Measurements from ENCODE around the gene TMA7B.

Gene TMA7B

GRCh38 chr22:39959640-39960447 lies at the start of gene TMA7B:
Gene TMA7B (plus strand): TSS chr22:39960397. CDS start chr22:39964375, 3,978 bp downstream.
- in situ Hi-C loops (cut with HindIII; ENCODE audit: low sequenced_read_pairs): no loop called here

GRCh38 chr22:39910876-39911613 lies 49.2 kb upstream of the TMA7B start:
- in situ Hi-C loops (cut with HindIII; ENCODE audit: low sequenced_read_pairs): no loop called here

GRCh38 chr22:39913321-39913720 lies 46.9 kb upstream of the TMA7B start:
- in situ Hi-C loops (cut with HindIII; ENCODE audit: low sequenced_read_pairs): no loop called here

GRCh38 chr22:39913886-39914285 lies 46.3 kb upstream of the TMA7B start:
- in situ Hi-C loops (cut with HindIII; ENCODE audit: low sequenced_read_pairs): no loop called here

GRCh38 chr22:39914584-39914983 lies 45.6 kb upstream of the TMA7B start:
- in situ Hi-C loops (cut with HindIII; ENCODE audit: low sequenced_read_pairs): no loop called here

GRCh38 chr22:39915295-39915726 lies 44.9 kb upstream of the TMA7B start:
- in situ Hi-C loops (cut with HindIII; ENCODE audit: low sequenced_read_pairs): no loop called here

GRCh38 chr22:39916496-39916895 lies 43.7 kb upstream of the TMA7B start:
- in situ Hi-C loops (cut with HindIII; ENCODE audit: low sequenced_read_pairs): no loop called here

- in situ Hi-C loops (cut with HindIII; ENCODE audit: low sequenced_read_pairs): no loop called here
Measured at GRCh38 chr22:39917197-39917643, 43.0 kb upstream of the TMA7B start.

GRCh38 chr22:39917776-39918495 lies 42.3 kb upstream of the TMA7B start:
- in situ Hi-C loops (cut with HindIII; ENCODE audit: low sequenced_read_pairs): no loop called here

GRCh38 chr22:39920134-39920743 lies 40.0 kb upstream of the TMA7B start:
- in situ Hi-C loops (cut with HindIII; ENCODE audit: low sequenced_read_pairs): loop anchor here (5.0 kb wide), 3 partner anchors 52 to 102 kb away; no protein-coding TSS in a partner anchor

DNA sequence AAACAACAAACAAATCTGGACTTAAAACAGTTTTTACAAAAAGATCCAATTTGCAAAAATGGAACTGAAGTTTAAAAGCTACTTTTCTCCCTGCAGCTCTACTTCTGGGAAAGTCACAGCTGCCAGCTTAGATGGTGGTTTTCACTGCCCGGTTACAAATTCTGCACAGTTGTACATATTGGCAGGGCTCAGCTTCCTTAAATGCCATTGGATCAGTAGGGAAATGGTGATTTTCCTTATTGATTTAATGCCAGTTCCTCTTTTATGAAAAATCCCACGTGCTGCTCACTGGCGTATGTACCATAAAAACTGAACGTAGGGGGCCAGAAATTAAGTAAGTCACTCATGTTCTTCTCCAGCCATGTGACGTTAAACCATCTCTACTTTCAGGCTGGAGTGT lies 36.5 kb upstream of the TMA7B start:
- in situ Hi-C loops (cut with HindIII; ENCODE audit: low sequenced_read_pairs): loop anchor here (5.0 kb wide), 3 partner anchors 49 to 99 kb away; no protein-coding TSS in a partner anchor

DNA sequence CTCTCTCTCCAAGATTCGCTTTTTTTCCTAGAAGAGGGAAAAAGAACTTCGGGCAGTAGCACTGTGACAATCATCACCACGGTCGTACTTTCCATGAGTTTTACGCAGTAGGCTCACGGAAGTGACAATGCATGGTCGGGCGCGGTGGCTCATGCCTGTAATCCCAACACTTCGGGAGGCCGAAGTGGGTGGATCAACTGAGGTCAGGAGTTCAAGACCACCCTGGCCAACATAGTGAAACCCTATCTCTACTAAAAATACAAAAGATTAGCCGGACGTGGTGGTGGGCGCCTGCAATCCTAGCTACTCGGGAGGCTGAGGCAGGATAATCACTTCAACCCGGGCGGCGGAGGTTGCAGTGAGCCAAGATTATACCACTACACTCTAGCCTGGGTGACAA lies 35.9 kb upstream of the TMA7B start:
- in situ Hi-C loops (cut with HindIII; ENCODE audit: low sequenced_read_pairs): loop anchor here (5.0 kb wide), 3 partner anchors 48 to 98 kb away; no protein-coding TSS in a partner anchor

- in situ Hi-C loops (cut with HindIII; ENCODE audit: low sequenced_read_pairs): no loop called here
Measured at GRCh38 chr22:39925273-39925672, 34.9 kb upstream of the TMA7B start.

- in situ Hi-C loops (cut with HindIII; ENCODE audit: low sequenced_read_pairs): no loop called here
Measured at GRCh38 chr22:39925909-39926679, 34.1 kb upstream of the TMA7B start.

- in situ Hi-C loops (cut with HindIII; ENCODE audit: low sequenced_read_pairs): no loop called here
Measured at GRCh38 chr22:39926753-39927152, 33.4 kb upstream of the TMA7B start.

- in situ Hi-C loops (cut with HindIII; ENCODE audit: low sequenced_read_pairs): no loop called here
Measured at GRCh38 chr22:39927544-39927943, 32.7 kb upstream of the TMA7B start.

DNA sequence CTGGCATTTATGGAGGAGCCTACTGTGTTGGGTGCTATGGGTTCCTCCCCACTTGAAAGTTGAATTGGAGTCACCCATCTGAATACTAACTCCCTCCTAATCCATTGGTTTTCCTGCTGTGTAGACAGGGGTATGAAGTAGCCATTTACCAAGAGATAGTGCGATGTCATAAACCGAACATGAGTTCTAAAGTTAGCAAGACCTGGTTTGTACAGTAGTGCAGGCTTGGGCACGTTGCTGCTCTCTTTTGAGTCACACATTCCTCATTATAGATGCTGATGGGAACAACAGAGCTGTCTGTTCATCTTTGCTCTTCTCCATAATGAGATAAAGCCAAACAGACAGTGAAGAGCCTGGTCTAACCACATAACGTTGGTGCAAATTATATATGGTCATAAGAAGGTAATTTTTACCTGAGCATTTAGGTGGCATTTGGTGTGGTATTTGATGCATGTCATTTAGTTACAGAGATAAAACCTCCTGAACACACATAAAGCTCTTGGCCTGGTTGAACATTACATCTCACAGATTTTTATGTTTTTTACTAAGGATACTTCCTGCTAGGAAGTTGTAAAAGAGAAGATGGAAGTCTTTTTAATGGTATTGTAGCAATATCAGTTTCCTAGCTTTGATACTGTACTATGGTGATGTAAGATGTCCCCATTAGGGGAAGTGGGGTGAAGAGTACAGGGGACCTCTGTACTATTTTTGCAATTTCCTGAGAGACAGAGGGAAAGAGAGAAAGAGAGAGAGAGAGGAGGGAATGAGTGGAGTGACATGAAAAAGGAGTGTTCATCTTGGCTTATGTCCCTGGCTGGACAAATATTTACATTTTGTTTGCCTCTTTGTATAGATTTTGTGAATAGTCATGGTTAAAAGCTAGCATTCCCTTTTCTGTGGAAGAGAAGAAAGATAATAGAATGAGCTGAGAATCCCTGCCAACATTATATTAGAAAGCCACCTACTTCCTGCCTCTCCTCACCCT lies 31.4 kb upstream of the TMA7B start:
- in situ Hi-C loops (cut with HindIII; ENCODE audit: low sequenced_read_pairs): no loop called here

GRCh38 chr22:39931251-39931650 lies 28.9 kb upstream of the TMA7B start:
- in situ Hi-C loops (cut with HindIII; ENCODE audit: low sequenced_read_pairs): no loop called here

DNA sequence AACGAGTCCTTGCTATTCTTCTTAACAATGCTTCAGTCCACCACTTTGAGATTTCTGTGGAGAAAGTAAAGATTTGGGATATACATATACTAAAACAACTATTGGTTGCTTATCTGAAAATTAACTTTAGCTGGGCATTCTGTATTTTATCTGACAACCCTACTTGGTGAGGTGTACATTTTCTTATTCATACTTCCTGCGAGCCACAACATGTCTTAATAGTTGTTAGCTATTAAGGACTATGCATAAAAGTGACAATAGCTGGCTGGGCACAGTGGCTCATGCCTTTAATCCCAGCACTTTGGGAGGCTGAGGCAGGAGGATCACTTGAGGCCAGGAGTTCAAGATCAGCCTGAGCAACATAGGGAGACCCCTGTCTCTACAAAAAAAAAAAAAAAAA lies 28.0 kb upstream of the TMA7B start:
- in situ Hi-C loops (cut with HindIII; ENCODE audit: low sequenced_read_pairs): no loop called here
